Activated T-cell treated with anti-CD3 and anti-CD28 coated beads, Interleukin-2, amount 50 U/mL, for 24 hours (primary cell): ENCODE measurements around the gene C6orf58.
A peak's percentile ranks its signal among the peaks of the same experiment; 100 is the strongest.

Experiments used
- DNase-seq: peaks from one replicate; pipeline ENCODE4 v3.0.0-alpha.2; 2020
- H3K27ac Mint-ChIP-seq: 2 replicates; pipeline ENCODE4 v1.8.0; 2020; ENCODE audit warnings: mild to moderate bottlenecking, mixed read lengths
- H3K27me3 Mint-ChIP-seq: 2 replicates; pipeline ENCODE4 v1.8.0; 2020; ENCODE audit warnings: mixed read lengths
- H3K36me3 Mint-ChIP-seq: 2 replicates; pipeline ENCODE4 v1.8.0; 2020; ENCODE audit warnings: low read depth, mixed read lengths
- H3K4me1 Mint-ChIP-seq: 2 replicates; pipeline ENCODE4 v1.8.0; 2020; ENCODE audit warnings: low read depth, mixed read lengths
- H3K4me3 Mint-ChIP-seq: 2 replicates; pipeline ENCODE4 v1.8.0; 2020; ENCODE audit warnings: mild to moderate bottlenecking, moderate library complexity, mixed read lengths
- H3K9me3 Mint-ChIP-seq: 2 replicates; pipeline ENCODE4 v1.8.0; 2020; ENCODE audit warnings: mixed read lengths

C6orf58 gene

GRCh38 chr6:127576874-127577273 is at the start of gene C6orf58:
Gene C6orf58, plus strand, starts transcription at chr6:127577174. Its CDS starts 12 bp downstream, at chr6:127577186.
- H3K36me3 Mint-ChIP-seq, result no peaks in the 10 kb centered on the region
- peaks cover 7% of the 10 kb centered on the region for H3K4me1 Mint-ChIP-seq
- H3K27me3 Mint-ChIP-seq, result peaks cover 23% of the 10 kb centered on the region
- no peak within 1 kb of the TSS for H3K4me3 Mint-ChIP-seq
- no peak for DNase-seq
- no peaks in the 10 kb centered on the region for H3K9me3 Mint-ChIP-seq
- H3K27ac Mint-ChIP-seq, result no peak within 1 kb of the TSS

- Mint-ChIP-seq H3K4me1 (no peaks in the 10 kb centered on the region), H3K27me3 (peaks cover 39% of the 10 kb centered on the region), H3K27ac (no peak overlapping the region), H3K4me3 (no peak overlapping the region), H3K9me3 (no peaks in the 10 kb centered on the region), H3K36me3 (no peaks in the 10 kb centered on the region)
- no peak for DNase-seq
Measured at GRCh38 chr6:127533011-127533410, 44.0 kb upstream of the C6orf58 start.

GRCh38 chr6:127533736-127534135 is 43.2 kb upstream of the C6orf58 start:
- Mint-ChIP-seq H3K4me1 (no peaks in the 10 kb centered on the region), H3K9me3 (no peaks in the 10 kb centered on the region), H3K36me3 (no peaks in the 10 kb centered on the region), H3K27me3 (peaks cover 32% of the 10 kb centered on the region), H3K4me3 (no peak overlapping the region), H3K27ac (no peak overlapping the region)
- DNase-seq, result no peak

GRCh38 chr6:127538750-127539264 is 38.2 kb upstream of the C6orf58 start:
- Mint-ChIP-seq H3K9me3 (no peaks in the 10 kb centered on the region), H3K27me3 (peaks cover 18% of the 10 kb centered on the region), H3K4me3 (no peak overlapping the region), H3K4me1 (no peaks in the 10 kb centered on the region), H3K36me3 (no peaks in the 10 kb centered on the region), H3K27ac (no peak overlapping the region)
- no peak for DNase-seq

- H3K4me3 Mint-ChIP-seq, result no peak overlapping the region
- no peaks in the 10 kb centered on the region for H3K36me3 Mint-ChIP-seq
- H3K27ac Mint-ChIP-seq, result no peak overlapping the region
Measured at GRCh38 chr6:127539272-127539671, 37.7 kb upstream of the C6orf58 start.

GRCh38 chr6:127547215-127547614 is 29.8 kb upstream of the C6orf58 start:
- H3K9me3 Mint-ChIP-seq, result no peaks in the 10 kb centered on the region
- no peak overlapping the region for H3K4me3 Mint-ChIP-seq
- H3K4me1 Mint-ChIP-seq, result no peaks in the 10 kb centered on the region
- no peaks in the 10 kb centered on the region for H3K36me3 Mint-ChIP-seq
- H3K27me3 Mint-ChIP-seq, result peaks cover 23% of the 10 kb centered on the region
- no peak for DNase-seq
- no peak overlapping the region for H3K27ac Mint-ChIP-seq

More at GRCh38 chr6:127539272-127539671, 37.7 kb upstream of the C6orf58 start:
- no peaks in the 10 kb centered on the region for H3K9me3 Mint-ChIP-seq
- H3K27me3 Mint-ChIP-seq, result peaks cover 13% of the 10 kb centered on the region
- H3K4me1 Mint-ChIP-seq, result no peaks in the 10 kb centered on the region
- no peak for DNase-seq

GRCh38 chr6:127547904-127548649 is 28.9 kb upstream of the C6orf58 start:
- no peaks in the 10 kb centered on the region for H3K36me3 Mint-ChIP-seq
- no peaks in the 10 kb centered on the region for H3K9me3 Mint-ChIP-seq
- H3K4me3 Mint-ChIP-seq, result no peak overlapping the region
- H3K27me3 Mint-ChIP-seq, result peaks cover 26% of the 10 kb centered on the region
- H3K27ac Mint-ChIP-seq, result no peak overlapping the region
- DNase-seq, result no peak
- no peaks in the 10 kb centered on the region for H3K4me1 Mint-ChIP-seq

GRCh38 chr6:127550403-127550802 is 26.6 kb upstream of the C6orf58 start:
- H3K4me3 Mint-ChIP-seq, result no peak overlapping the region
- H3K36me3 Mint-ChIP-seq, result no peaks in the 10 kb centered on the region
- no peak for DNase-seq
- no peaks in the 10 kb centered on the region for H3K4me1 Mint-ChIP-seq
- H3K27me3 Mint-ChIP-seq, result peaks cover 24% of the 10 kb centered on the region
- H3K9me3 Mint-ChIP-seq, result no peaks in the 10 kb centered on the region
- no peak overlapping the region for H3K27ac Mint-ChIP-seq

- Mint-ChIP-seq H3K27me3 (peaks cover 22% of the 10 kb centered on the region), H3K9me3 (no peaks in the 10 kb centered on the region), H3K27ac (no peak overlapping the region), H3K36me3 (no peaks in the 10 kb centered on the region), H3K4me1 (no peaks in the 10 kb centered on the region), H3K4me3 (no peak overlapping the region)
- no peak for DNase-seq
Measured at GRCh38 chr6:127554435-127555006, 22.5 kb upstream of the C6orf58 start.

- Mint-ChIP-seq H3K36me3 (no peaks in the 10 kb centered on the region), H3K9me3 (no peaks in the 10 kb centered on the region)
Measured at GRCh38 chr6:127561660-127562059, 15.3 kb upstream of the C6orf58 start.

GRCh38 chr6:127564761-127565160 is 12.2 kb upstream of the C6orf58 start:
- Mint-ChIP-seq H3K27ac (no peak overlapping the region), H3K36me3 (no peaks in the 10 kb centered on the region), H3K4me1 (no peaks in the 10 kb centered on the region), H3K4me3 (no peak overlapping the region), H3K9me3 (no peaks in the 10 kb centered on the region), H3K27me3 (peaks cover 12% of the 10 kb centered on the region)
- DNase-seq, result no peak

More at GRCh38 chr6:127561660-127562059, 15.3 kb upstream of the C6orf58 start:
- no peaks in the 10 kb centered on the region for H3K4me1 Mint-ChIP-seq
- peaks cover 12% of the 10 kb centered on the region for H3K27me3 Mint-ChIP-seq
- H3K27ac Mint-ChIP-seq, result no peak overlapping the region
- H3K4me3 Mint-ChIP-seq, result no peak overlapping the region
- DNase-seq, result no peak

GRCh38 chr6:127566119-127566518 is 10.9 kb upstream of the C6orf58 start:
- no peaks in the 10 kb centered on the region for H3K36me3 Mint-ChIP-seq
- H3K4me1 Mint-ChIP-seq, result peaks cover 7% of the 10 kb centered on the region
- no peak for DNase-seq
- no peak overlapping the region for H3K4me3 Mint-ChIP-seq
- peaks cover 10% of the 10 kb centered on the region for H3K27me3 Mint-ChIP-seq
- no peak overlapping the region for H3K27ac Mint-ChIP-seq
- H3K9me3 Mint-ChIP-seq, result no peaks in the 10 kb centered on the region

- Mint-ChIP-seq H3K27me3 (peaks cover 8% of the 10 kb centered on the region), H3K4me3 (no peak overlapping the region), H3K27ac (no peak overlapping the region), H3K36me3 (no peaks in the 10 kb centered on the region), H3K4me1 (peaks cover 11% of the 10 kb centered on the region), H3K9me3 (no peaks in the 10 kb centered on the region)
- no peak for DNase-seq
Measured at GRCh38 chr6:127566651-127567050, 10.3 kb upstream of the C6orf58 start.

GRCh38 chr6:127567476-127567875 is 9.5 kb upstream of the C6orf58 start:
- H3K4me1 Mint-ChIP-seq, result peaks cover 14% of the 10 kb centered on the region
- H3K4me3 Mint-ChIP-seq, result no peak overlapping the region
- no peak overlapping the region for H3K27ac Mint-ChIP-seq
- DNase-seq, result no peak
- no peaks in the 10 kb centered on the region for H3K36me3 Mint-ChIP-seq
- no peaks in the 10 kb centered on the region for H3K9me3 Mint-ChIP-seq
- peaks cover 8% of the 10 kb centered on the region for H3K27me3 Mint-ChIP-seq

GRCh38 chr6:127570739-127571389 is 6.1 kb upstream of the C6orf58 start:
- H3K36me3 Mint-ChIP-seq, result no peaks in the 10 kb centered on the region
- peaks cover 14% of the 10 kb centered on the region for H3K4me1 Mint-ChIP-seq
- H3K4me3 Mint-ChIP-seq, result peak overlapping the region; percentile 23
- no peak for DNase-seq
- no peaks in the 10 kb centered on the region for H3K9me3 Mint-ChIP-seq
- H3K27me3 Mint-ChIP-seq, result no peaks in the 10 kb centered on the region
- H3K27ac Mint-ChIP-seq, result peak overlapping the region; percentile 45
